ENCODE measurements around the gene BEGAIN. TPM values are rescaled to one million over a fixed set of nuclear protein-coding genes. Genes with fewer than 3 reads are reported as not detected.

Gene BEGAIN, protein sequence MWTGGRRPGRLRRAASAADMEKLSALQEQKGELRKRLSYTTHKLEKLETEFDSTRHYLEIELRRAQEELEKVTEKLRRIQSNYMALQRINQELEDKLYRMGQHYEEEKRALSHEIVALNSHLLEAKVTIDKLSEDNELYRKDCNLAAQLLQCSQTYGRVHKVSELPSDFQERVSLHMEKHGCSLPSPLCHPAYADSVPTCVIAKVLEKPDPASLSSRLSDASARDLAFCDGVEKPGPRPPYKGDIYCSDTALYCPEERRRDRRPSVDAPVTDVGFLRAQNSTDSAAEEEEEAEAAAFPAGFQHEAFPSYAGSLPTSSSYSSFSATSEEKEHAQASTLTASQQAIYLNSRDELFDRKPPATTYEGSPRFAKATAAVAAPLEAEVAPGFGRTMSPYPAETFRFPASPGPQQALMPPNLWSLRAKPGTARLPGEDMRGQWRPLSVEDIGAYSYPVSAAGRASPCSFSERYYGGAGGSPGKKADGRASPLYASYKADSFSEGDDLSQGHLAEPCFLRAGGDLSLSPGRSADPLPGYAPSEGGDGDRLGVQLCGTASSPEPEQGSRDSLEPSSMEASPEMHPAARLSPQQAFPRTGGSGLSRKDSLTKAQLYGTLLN
- 1.2 and 3.3 TPM in 2 replicates for total RNA-seq (2011; cell fraction: chromatin; rRNA removed; ENCODE audit: low replicate concordance)
- 0.53 and 2.2 TPM in 2 replicates for total RNA-seq (2011; cell fraction: nucleolus; rRNA removed)
- 0.31 and 0.95 TPM in 2 replicates for total RNA-seq (2011; cell fraction: nucleoplasm; rRNA removed)
- total RNA-seq (2014; rRNA removed): 0.20 and 0.68 TPM in 2 replicates
- total RNA-seq (2014; rRNA removed; fragmentation: Illumina TruSeq; extraction: Trizol): 0.10 TPM in 1 of 2 replicates, not detected in the other
- total RNA-seq (2015; rRNA removed; fragmentation: Illumina TruSeq; extraction: Trizol): 0.11 and 0.40 TPM in 2 replicates
- total RNA-seq (2021): 0.55 and 1.1 TPM in 2 replicates
- polyA plus RNA-seq (2011; rRNA removed): 0.54 and 1.4 TPM in 2 replicates
- polyA plus RNA-seq (2011; cell fraction: cytosol; rRNA removed): 1.5 TPM in 2 replicates
- polyA plus RNA-seq (2011; cell fraction: nucleus; rRNA removed): 5.2 and 5.3 TPM in 2 replicates
- polyA plus RNA-seq (2012): 0.25 and 0.51 TPM in 2 replicates
- polyA plus RNA-seq (2014; fragmentation: Illumina TruSeq; extraction: Trizol): 0.07 and 0.50 TPM in 2 replicates
- not detected for polyA plus RNA-seq (2014; fragmentation: Nextera tagmentation; extraction: Ambion mirVana)
- polyA plus RNA-seq (2014; rRNA removed): 0.62 and 1.7 TPM in 2 replicates
- polyA minus RNA-seq (2011; rRNA and poly(A)+ RNA removed): 0.45 and 1.1 TPM in 2 replicates
- polyA minus RNA-seq (2011; cell fraction: cytosol; rRNA and poly(A)+ RNA removed): 0.86 and 2.7 TPM in 2 replicates
- polyA minus RNA-seq (2011; cell fraction: nucleus; rRNA and poly(A)+ RNA removed): 0.81 and 1.3 TPM in 2 replicates
- Bru-seq, nascent RNA: percentile 27 among the genes with signal in this experiment
- percentile 13 among the genes with signal in this experiment for BruChase-seq, experiment 1, labeled RNA remaining after a 2-hour chase
- percentile 9 among the genes with signal in this experiment for BruChase-seq, experiment 2, labeled RNA remaining after a 6-hour chase
- long read RNA-seq, experiment 1: 0 reads
- long read RNA-seq, experiment 2: 0 reads
- long read RNA-seq, experiment 3: 0 reads

DNA sequence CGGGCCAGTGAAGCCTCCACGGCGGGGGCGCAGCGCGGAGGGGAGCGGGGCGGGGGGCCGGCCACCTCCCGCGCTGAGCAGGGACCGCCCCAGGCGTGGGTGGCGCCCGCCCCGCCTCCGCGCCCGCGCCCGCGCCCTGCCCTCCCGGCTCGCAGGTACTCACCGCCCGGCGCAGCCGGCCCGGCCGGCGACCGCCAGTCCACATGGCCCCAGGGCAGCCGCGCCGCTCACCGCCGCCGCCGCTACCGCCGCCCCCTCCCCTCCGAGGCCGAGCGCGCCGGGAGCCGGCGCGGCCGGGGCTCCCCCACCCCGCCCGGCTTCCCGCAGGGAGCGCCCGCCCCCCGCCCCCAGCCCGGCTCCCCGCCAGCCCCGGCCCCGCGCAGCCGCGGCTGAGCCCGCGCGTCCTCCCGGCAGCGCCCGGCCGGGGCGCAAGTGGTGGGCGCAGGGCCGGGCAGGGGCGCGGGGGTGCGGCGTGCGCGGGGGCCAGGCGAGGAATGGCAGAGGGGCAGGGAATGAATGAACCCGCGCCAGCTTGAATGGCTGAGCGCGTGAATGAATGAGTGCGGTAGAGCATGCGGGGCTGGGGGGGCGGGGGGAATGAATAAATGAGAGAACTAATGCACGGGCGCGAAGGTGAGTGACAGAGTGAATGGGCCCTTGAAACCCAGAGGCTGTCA is at the start of gene BEGAIN:
TSS of gene BEGAIN (minus strand) at position 332 of the 677 bp plus-strand sequence. CDS start at position 205, 127 bp downstream.
- H3K9ac ChIP-seq (ENCODE audit: insufficient read depth in 1 of 2, low read depth in 2 of 2, low read length in 2 of 2): peak within 1 kb of the TSS in 1 of 2 experiments; percentile 74; a peak in 2 of 4 replicates
- no TSS peak for BruUV-seq (replicated peaks)
- no peaks in the 10 kb centered on the region for H3K79me2 ChIP-seq (ENCODE audit: control insufficient read depth, insufficient read depth, low read length)
- H3K4me1 ChIP-seq (replicated peaks in 1 of 2; ENCODE audit: control insufficient read depth in 2 of 2, insufficient read depth in 2 of 2, low read length in 2 of 2): peaks cover 3 to 24% of the 10 kb centered on the region in 2 experiments; a peak in 3 of 5 replicates
- intact Hi-C loops (cut with micrococcal nuclease): no loop called here
- H4K20me1 ChIP-seq (replicated peaks; ENCODE audit: control insufficient read depth, insufficient read depth, low read length): 0 out of 2 replicates have a peak, but pooled peaks cover 8% of the 10 kb centered on the region
- H3K4me2 ChIP-seq (ENCODE audit: insufficient read depth, low read length): peak within 1 kb of the TSS; percentile 49
- ATAC-seq: peak; percentile 70
- CTCF ChIA-PET (ENCODE audit: low intra/inter-chr PET ratio): no interaction called here
- in situ Hi-C loops (cut with MboI): no loop called here
- peak within 1 kb of the TSS; percentile 36 for H3K4me3 ChIP-seq
- peak; percentile 41 to 86 (median 74) for DNase-seq (ENCODE audit: extremely low read depth in 1 of 4, low spot score in 3 of 4)
- POLR2A ChIA-PET: no interaction called here
- H3K9me1 ChIP-seq (ENCODE audit: control insufficient read depth, insufficient read depth, low read length): no peaks in the 10 kb centered on the region
- H3K27me3 ChIP-seq (ENCODE audit: control insufficient read depth in 2 of 2, insufficient read depth in 2 of 2, low read length in 2 of 2): peaks cover 7 to 58% of the 10 kb centered on the region in 2 experiments; a peak in 4 of 5 replicates
- no peaks in the 10 kb centered on the region for H3K9me3 ChIP-seq (replicated peaks; ENCODE audit: control insufficient read depth, insufficient read depth, low read depth, low read length)
- H2AFZ ChIP-seq (ENCODE audit: low read depth, low read length): peak within 1 kb of the TSS; percentile 55
- H3K36me3 ChIP-seq (ENCODE audit: control insufficient read depth, insufficient read depth, low read length): no peaks in the 10 kb centered on the region
- H3K27ac ChIP-seq (ENCODE audit: extremely low read depth, low read depth, low read length): no peak within 1 kb of the TSS; the same call in 2 of the 3 replicates
- no peak for FAIRE-seq
- WGBS (ENCODE audit: insufficient coverage, low coverage, missing lambda C conversion rate): 40% methylated on average over 3 of the region's 90 CpGs
- TF ChIP-seq ELF1 (tag; IDR thresholded peaks at IDR 0.05): no peak
- TF ChIP-seq DNMT1 (IDR thresholded peaks at IDR 0.05): no peak
- TF ChIP-seq, protein P1, sequence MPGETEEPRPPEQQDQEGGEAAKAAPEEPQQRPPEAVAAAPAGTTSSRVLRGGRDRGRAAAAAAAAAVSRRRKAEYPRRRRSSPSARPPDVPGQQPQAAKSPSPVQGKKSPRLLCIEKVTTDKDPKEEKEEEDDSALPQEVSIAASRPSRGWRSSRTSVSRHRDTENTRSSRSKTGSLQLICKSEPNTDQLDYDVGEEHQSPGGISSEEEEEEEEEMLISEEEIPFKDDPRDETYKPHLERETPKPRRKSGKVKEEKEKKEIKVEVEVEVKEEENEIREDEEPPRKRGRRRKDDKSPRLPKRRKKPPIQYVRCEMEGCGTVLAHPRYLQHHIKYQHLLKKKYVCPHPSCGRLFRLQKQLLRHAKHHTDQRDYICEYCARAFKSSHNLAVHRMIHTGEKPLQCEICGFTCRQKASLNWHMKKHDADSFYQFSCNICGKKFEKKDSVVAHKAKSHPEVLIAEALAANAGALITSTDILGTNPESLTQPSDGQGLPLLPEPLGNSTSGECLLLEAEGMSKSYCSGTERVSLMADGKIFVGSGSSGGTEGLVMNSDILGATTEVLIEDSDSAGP (CRISPR knock-in tag; IDR thresholded peaks at IDR 0.05): no peak
- TF ChIP-seq ZBTB7A (IDR thresholded peaks at IDR 0.05; ENCODE audit: borderline replicate concordance, control insufficient read depth, low read depth, low read length): peak; percentile 18; the same call in 1 of the 2 replicates
- peak; percentile 20; the same call in 1 of the 2 replicates for TF ChIP-seq ZNF24 (IDR thresholded peaks at IDR 0.05)
- TF ChIP-seq ZBTB8A (IDR thresholded peaks at IDR 0.05; ENCODE audit: partially characterized antibody): no peak
- TF ChIP-seq, protein P2, sequence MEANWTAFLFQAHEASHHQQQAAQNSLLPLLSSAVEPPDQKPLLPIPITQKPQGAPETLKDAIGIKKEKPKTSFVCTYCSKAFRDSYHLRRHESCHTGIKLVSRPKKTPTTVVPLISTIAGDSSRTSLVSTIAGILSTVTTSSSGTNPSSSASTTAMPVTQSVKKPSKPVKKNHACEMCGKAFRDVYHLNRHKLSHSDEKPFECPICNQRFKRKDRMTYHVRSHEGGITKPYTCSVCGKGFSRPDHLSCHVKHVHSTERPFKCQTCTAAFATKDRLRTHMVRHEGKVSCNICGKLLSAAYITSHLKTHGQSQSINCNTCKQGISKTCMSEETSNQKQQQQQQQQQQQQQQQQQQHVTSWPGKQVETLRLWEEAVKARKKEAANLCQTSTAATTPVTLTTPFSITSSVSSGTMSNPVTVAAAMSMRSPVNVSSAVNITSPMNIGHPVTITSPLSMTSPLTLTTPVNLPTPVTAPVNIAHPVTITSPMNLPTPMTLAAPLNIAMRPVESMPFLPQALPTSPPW (CRISPR knock-in tag; IDR thresholded peaks at IDR 0.05): peak; percentile 53
- no peak for TF ChIP-seq EZH2 (IDR thresholded peaks at IDR 0.05; ENCODE audit: borderline replicate concordance, low read depth, low read length)
- no peak for TF ChIP-seq THRAP3 (IDR thresholded peaks at IDR 0.05; ENCODE audit: borderline replicate concordance)
- no peak for TF ChIP-seq BDP1 (IDR thresholded peaks at IDR 0.05; ENCODE audit: insufficient read depth, insufficient read length)
- TF ChIP-seq ARID2 (IDR thresholded peaks at IDR 0.05): no peak
- TF ChIP-seq HEY1 (CRISPR knock-in tag; IDR thresholded peaks at IDR 0.05; ENCODE audit: borderline replicate concordance): no peak

Measured in K562 (cell line).